Pulmonary artery endothelial cell (primary cell): ENCODE data around the gene ZYG11B. TPM values are rescaled to one million over a fixed set of nuclear protein-coding genes. Genes with fewer than 3 reads are reported as not detected.
"Not testable (repeated sequence)": the region's sequence is repeated elsewhere in the genome, so short reads cannot be mapped to it uniquely, and the experiment has no call there.

ENCODE experiments used
- DNase-seq: peaks from one replicate; pipeline ENCODE4 v3.0.0-alpha.2; 2011; ENCODE audit warnings: low read depth, low spot score
- total RNA-seq: library from RNA; depleted of rRNA; stranded (reverse); fragments of >200 nt; gene quantifications from 2 replicates; pipeline ENCODE4 v1.2.3, GENCODE V29; 2014

Gene ZYG11B
- total RNA-seq, 1 donor from 2014 or later = 32.3 TPM

DNA sequence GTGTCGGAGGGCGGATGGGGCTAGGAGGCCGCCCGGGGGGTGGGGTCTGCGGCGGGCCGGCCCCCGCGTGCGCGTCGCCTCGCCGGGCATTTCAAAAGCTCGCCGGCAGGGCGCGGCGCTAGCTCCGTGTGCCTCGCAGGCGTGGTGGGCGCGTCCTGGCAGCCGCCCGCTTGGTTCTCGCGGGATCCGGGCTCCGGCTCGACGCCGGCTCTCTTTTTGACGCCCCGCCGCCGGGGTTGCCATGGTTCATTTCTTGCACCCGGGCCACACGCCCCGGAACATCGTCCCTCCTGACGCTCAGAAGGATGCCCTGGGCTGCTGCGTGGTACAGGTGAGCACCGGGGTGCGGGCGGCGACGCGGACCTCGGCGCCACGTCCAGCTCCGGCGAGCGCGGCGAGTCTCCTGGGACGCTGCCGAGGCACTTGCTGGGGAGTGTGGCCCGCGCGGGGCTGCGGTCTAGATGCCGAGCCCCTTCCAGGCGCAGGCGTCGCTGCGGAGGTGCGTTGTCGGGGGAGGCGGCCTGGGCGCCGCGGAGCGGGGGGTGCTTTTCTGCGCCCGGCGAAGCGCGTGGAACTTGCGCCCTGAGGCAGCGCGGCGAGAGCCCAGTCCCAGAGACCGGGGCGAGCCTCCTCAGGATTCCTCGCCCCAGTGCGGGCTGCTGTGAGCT is 116.5 kb downstream of the ZYG11B start, which contains the start of gene ZYG11A:
TSS of gene ZYG11A (plus strand) at position 118 of the 668 bp plus-strand sequence. CDS start at position 242, 124 bp downstream.
- DNase-seq = peak; percentile 7

- not testable (repeated sequence) for DNase-seq
These were observed 118.9 kb downstream of the ZYG11B start for GRCh38 chr1:52845119-52845518.

DNA sequence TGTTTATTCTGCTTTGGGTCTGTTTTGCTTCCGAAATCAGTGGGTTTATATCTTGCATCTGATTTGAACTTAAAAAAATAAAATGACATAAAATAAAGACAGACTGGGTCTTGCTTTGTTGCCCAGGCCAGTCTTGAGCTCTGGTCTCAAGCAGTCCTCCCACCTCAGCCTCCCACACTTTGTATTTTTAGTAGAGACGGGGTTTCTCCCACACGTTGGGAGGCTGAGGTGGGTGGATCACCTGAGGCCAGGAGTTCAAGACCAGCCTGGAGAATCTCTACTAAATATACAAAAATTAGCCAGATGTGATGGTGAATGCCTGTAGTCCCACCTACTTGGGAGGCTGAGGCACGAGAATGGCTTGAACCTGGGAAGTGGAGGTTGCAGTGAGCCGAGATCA is 122.2 kb downstream of the ZYG11B start:
- no peak for DNase-seq

- no peak for DNase-seq
These were observed 124.7 kb downstream of the ZYG11B start for GRCh38 chr1:52850951-52851350.

GRCh38 chr1:52852854-52853253 is 126.6 kb downstream of the ZYG11B start:
- no peak for DNase-seq

GRCh38 chr1:52855584-52855983 is 129.3 kb downstream of the ZYG11B start:
- no peak for DNase-seq

DNA sequence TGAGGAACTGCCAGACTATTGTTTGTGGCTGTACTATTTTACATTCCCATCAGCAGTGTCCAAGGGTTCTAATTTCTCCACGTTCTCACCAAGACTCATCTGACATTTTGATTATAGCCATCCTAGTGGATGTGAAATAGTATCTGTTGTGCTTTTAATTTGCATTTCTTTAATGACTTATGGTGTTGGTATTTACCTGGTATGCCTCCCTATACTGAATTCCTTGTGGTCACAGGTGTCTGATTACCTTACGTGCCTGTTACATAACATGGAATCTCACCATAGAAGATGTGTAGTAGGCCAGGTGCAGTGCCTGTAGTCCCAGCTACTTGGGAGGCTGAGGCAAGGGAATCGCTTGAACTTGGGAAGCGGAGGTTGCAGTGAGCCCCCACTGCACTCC is 129.8 kb downstream of the ZYG11B start:
- DNase-seq = no peak

GRCh38 chr1:52857443-52857842 is 131.2 kb downstream of the ZYG11B start:
- no peak for DNase-seq

DNA sequence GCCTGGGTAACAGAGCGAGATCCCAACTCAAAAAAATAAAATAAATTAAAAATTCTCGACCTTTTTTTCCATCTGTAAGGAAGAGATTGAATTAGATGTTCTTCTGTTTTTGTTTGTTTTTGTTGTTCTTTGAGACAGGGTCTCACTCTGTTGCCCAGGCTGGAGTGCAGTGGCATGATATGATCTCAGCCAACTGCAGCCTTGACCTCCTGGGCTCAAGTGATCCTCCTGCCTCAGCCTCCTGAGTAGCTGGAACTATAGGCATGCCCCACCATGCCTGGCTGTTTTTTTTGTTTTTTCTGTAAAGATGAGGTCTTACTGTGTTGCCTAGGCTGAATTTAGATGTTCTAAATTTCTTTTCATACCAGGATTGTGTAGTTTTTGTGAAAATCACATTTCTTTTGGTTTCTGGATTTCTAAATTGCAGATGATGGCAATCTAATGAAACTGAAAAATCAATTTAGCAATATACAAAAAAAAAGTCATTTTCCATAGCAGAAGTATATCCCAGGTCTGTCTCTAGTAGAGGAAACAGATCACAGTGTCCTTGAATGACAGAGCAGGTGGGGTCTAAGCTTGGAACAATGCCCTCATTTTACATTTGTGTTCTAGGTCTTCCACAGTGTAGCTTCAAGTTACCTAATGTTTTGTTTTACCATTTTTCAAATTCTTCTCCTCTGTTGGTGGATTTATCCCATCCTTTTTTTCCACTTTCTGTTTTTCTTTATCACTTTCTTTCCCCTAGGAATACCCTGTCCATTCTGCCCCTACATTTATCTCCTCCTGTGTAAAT is 136.6 kb downstream of the ZYG11B start:
- no peak for DNase-seq

- DNase-seq = no peak
These were observed 141.0 kb downstream of the ZYG11B start for GRCh38 chr1:52867087-52867863.

DNA sequence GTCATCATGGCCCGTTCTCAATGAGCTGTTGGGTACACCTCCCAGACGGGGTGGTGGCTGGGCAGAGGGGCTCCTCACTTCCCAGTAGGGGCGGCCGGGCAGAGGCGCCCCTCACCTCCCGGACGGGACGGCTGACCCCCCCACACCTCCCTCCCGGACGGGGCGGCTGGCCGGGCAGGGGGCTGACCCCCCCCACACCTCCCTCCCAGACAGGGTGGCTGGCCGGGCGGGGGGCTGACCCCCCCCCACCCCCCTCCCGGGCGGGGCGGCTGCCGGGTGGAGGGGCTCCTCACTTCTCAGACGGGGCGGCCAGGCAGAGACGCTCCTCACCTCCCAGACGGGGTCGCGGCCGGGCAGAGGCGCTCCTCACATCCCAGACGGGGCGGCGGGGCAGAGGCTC is 143.5 kb downstream of the ZYG11B start:
- DNase-seq = not testable (repeated sequence)

DNA sequence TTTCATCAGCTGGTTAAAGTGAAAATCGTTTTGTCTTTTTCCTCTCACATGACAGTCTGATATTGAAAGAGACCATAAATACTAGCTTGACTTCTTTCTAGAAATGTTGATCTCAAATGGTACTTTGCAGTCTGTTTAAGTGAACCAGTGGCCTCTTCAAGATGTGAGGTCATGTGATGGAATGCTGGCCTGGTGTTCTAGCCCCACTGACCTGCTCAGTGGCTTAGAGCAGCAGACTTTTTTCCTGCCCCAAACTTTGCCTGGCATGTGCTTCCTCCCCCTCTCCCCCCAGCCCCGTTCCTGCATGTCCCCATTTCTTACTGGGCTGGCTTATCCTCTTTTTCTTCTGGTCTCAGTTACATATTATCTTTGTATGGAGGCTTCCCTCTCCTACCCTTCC is 150.6 kb downstream of the ZYG11B start:
- DNase-seq = no peak

Other genes starting within 250 kb of the ZYG11B start
- gene TUT4, start 173.4 kb upstream of the ZYG11B start, total RNA-seq = 16.0 and 18.4 TPM in 2 replicates
- gene GPX7, start 124.1 kb upstream of the ZYG11B start, total RNA-seq = 11.5 and 16.9 TPM in 2 replicates
- not detected in 2 replicates for gene SHISAL2A, start 93.3 kb upstream of the ZYG11B start, total RNA-seq
- 16.5 and 25.2 TPM in 2 replicates for gene COA7, start 28.1 kb upstream of the ZYG11B start, total RNA-seq
- gene ZYG11A, start 116.3 kb downstream of the ZYG11B start, total RNA-seq = 0.92 and 1.1 TPM in 2 replicates
- gene ECHDC2, start 195.3 kb downstream of the ZYG11B start, total RNA-seq = 11.2 and 19.4 TPM in 2 replicates
- 130 and 137 TPM in 2 replicates for gene SCP2, start 200.8 kb downstream of the ZYG11B start, total RNA-seq